Stimulated activated CD4-positive, alpha-beta T cell treated with anti-CD3 and anti-CD28 coated beads, Interleukin-1b, Interleukin-23, amount 100 ng/mL, for 48 hours (primary cell): ENCODE results near the gene DST.

Experiments used
- DNase-seq: peaks from one replicate; pipeline ENCODE4 v3.0.0-alpha.2; 2020

Gene DST

GRCh38 chr6:56475736-56476457 is 166.8 kb downstream of the DST start:
- no peak for DNase-seq

GRCh38 chr6:56474532-56474931 is 168.2 kb downstream of the DST start:
- DNase-seq = no peak

DNA sequence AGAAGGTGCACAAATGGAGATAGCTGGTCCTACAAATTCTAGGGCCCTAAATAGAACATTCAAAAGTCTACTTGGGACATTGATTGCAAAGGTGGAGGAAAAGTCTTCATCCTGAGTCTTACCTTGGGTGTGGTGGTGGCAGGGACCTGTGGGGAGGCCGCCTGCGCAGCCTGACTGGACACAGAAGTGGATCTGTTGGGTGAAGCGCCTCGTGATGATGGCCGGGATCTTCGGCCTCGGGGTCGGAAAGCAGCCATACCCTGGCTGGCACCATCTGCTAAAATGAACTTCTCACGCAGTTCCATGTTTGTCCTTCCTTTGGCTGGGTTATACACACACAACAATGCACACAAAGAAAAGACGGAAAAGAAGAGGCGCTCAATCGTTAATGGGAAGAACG is 179.2 kb downstream of the DST start:
- no peak for DNase-seq

GRCh38 chr6:56459030-56459805 is 183.5 kb downstream of the DST start:
- DNase-seq = no peak

DNA sequence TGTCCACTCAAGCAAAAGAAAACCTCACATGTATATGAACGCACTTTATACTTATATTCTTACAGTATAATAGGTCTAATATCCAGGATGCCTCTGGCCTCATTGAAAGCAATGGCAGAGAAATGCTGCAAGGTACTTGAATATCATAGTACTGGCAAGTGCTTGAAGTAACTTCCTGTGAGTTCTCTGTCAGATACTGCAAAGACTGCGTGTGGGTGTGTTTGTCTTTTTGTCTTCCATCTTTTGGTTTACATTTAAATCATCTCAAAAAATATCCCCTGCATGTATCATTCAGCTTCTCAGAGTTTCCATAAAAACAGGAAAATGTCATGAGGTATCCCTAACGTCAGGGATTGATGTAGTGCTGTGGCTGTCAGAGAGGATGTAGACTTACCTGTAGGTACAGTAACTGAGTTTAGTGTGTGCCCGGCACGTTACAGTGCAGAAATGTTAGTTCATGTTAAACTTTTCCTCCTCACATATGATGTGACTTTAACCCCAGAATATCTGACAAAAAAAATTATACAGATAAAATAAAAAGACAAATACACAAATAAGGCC is 184.3 kb downstream of the DST start:
- no peak for DNase-seq

GRCh38 chr6:56456785-56457184 is 185.9 kb downstream of the DST start:
- no peak for DNase-seq

DNA sequence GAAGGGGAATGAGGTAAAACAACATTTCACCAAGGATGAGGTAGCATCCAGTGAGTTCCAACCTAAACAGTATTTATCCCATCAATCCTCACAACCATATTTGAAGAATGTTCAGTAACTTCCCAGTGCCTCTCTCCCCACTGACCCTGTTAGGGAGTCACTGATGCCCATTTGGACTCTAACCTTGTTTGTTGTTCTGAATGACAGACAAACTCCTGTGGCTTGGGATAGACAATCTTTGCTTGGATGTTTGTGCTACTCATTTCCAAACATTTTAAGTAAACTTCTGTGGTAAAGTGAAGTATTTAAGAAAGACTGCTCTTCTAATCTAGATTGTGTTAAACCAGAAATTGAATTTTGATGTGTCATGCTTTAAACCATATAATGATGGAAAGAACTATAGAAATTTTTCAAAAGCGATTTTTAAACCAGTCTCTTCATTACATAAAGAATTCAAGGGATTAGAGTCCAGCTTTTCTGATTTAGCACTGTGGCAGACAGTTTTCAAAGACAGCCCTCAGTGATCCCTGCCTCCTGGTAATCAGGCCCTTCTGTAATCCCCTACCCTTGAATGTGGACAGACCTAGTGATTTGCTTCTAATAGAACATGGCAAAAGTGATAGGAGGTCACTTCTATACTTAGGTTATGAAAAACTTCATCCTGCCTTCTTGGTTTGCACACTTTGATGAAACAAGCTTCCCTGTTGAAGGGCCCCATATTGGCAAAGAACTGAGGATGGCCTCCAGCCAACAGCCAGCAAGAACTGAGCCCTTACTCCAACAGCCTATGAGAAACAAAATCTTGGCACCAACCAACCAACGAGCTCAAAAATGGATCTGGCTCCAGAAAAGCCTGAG is 191.6 kb downstream of the DST start:
- no peak for DNase-seq

GRCh38 chr6:56450376-56450775 is 192.3 kb downstream of the DST start:
- no peak for DNase-seq

DNA sequence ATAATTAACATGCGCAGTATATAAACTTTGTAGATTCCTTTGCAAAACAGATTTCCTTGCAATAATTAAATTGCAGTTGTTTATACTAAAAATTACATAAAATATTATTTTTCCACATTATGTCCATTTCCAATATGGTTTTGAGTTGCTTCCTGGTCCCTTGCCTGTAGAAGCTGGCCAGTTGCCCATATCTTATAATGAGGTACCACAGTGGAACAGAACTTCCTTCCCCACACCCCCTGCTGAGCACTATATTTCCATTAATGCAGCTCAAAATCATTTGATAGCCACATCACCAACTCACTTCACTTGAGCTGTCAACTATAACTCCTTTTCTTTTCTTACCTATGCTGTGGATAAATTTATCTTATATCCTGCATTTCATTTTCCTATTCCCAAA is 194.6 kb downstream of the DST start:
- DNase-seq = no peak

DNA sequence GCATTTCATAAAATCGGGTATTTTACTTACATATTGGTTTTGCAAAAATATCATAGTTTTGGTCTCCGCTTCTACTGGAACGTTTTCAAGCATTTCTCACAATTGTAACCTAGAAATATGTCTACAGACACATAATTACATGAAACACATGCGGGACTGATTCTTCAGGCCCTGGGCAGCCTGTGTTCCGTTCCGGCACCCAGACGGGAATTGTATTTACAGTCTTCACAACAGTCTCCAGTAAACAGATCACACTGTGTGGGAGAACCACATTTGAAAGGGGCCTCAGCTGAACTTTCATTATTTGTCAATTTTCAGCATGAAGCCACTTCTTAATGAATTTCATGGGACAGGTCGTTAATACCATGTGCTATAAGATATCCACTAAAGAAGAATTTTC is 196.9 kb downstream of the DST start:
- DNase-seq = no peak

- DNase-seq = no peak
These were observed 197.8 kb downstream of the DST start for GRCh38 chr6:56444855-56445254.

DNA sequence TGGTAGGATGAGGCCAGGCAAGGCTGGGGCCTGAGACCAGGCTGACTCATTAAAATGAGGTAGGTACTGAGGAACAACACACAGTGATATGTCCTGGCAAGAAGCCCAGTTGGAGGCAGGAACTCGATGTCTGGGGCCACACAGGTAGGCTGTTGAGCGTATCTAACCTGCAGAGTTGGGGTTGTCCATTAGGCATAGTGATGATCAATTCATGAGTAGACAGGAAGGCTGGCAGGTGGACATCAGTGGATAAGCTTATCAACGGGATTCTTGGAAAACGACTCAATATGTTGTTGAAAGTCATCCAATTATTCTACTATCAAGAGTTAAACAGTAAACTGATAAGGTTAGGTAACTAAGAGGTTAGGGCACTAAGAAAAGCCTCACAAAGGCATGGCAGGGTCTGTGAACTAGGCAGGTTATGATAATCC is 202.1 kb downstream of the DST start:
- DNase-seq = no peak

DNA sequence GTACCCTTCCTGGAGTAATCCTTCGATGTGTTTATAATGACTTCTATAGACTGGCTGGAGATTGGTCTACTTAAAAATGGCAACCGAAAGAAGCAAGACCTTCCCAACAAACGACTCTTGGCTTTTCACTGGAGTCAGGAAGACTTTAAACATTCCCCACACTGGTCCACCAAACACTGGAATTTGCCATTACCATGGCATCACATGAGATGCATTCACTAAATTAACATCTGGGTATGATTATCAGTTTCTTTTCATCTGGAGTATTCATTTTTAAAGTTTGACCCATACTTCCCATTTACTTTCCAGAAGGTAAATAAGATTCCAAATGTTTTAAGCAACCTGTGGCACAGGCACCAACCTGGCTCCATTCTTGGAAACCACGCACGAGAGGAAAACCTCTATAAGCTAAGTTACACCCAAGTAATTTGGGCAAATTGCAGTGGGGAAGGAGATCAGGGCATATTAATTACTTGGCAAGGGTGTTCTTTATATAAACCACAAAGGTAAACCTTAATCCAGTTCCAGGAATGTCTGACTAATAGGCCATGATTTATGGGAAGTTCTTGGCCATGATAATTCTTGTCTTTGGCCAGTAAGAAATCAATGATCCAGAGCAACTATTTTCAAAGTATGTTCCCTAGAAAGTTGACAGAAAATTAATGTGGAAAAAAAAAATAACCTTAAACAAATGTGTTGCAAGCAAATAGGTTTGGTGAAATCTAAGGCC is 205.4 kb downstream of the DST start:
- no peak for DNase-seq

DNA sequence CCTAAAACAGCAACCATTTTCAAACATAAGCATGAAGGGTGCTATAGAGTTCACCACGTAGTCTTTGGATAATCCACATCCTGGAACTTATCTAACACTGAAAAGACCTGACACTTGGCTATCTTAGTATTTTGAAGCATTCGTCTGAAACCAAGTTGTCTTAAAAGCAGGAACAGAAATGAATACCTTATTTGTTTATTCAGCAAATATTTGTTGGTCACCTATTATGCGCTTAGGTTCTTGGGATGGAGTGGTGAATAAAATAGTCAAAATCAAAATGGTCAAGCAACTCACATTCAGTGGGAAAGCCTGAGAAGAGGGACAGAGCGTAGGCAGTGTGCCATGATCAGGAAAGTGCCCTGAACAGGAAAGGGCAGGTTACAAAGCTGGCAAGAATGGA is 206.9 kb downstream of the DST start:
- DNase-seq = no peak

DNA sequence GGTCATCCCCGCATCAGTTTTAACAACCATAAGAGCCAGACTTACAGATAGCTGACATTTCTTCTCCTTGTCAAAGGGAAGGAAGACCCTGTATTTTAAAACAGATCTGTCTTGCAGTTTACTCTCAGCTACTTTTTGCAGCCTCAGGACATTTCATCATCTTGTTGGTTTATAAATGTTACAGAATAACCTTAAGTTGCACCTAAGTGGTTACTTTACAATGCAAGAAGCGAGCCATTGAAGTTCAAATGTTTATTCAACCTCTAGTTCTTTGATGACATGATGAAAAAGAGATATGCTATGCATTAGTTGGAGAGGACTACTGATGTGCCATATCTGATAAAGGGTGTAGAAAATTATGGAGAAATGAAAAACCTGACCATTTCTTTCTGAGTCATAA is 207.4 kb downstream of the DST start:
- DNase-seq = no peak

DNA sequence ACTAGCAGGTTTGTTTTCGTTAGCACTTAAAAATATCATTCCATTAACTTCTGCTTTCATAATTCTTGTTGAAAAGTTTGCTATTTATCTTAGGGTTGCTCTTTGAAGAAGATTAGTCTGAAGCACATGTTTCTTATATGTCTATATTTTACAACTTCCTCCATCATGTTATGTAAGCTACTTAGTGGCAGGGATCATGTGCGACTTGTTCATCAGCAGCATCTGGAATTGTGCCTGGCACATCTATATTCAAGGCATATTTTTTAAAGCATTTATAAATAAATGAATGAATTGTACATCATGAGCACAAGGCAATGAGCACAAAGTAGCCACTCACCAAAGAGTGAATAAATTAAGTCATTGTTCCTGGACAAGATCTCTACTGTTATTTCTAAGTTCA is 208.1 kb downstream of the DST start:
- no peak for DNase-seq

- no peak for DNase-seq
These were observed 209.6 kb downstream of the DST start for GRCh38 chr6:56433119-56433518.

DNA sequence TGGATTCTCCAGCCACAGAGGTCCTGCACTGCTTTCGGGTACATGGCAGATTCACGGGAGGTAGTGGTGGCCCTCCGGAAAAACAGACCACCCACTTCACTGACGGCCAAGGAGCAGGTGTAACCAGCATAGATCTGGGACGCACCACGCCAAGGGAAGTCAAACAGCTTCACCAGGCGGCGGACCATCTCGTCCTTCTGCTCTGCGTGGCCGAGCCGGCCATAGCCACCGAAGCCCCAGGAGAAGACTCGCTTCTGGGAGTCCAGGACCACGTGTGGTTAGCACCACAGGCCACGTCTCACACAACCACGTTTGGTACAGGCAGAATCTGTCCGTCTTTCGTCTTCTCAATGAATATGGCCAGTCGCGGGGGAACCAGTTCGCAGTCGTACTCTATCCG is 210.5 kb downstream of the DST start:
- no peak for DNase-seq

DNA sequence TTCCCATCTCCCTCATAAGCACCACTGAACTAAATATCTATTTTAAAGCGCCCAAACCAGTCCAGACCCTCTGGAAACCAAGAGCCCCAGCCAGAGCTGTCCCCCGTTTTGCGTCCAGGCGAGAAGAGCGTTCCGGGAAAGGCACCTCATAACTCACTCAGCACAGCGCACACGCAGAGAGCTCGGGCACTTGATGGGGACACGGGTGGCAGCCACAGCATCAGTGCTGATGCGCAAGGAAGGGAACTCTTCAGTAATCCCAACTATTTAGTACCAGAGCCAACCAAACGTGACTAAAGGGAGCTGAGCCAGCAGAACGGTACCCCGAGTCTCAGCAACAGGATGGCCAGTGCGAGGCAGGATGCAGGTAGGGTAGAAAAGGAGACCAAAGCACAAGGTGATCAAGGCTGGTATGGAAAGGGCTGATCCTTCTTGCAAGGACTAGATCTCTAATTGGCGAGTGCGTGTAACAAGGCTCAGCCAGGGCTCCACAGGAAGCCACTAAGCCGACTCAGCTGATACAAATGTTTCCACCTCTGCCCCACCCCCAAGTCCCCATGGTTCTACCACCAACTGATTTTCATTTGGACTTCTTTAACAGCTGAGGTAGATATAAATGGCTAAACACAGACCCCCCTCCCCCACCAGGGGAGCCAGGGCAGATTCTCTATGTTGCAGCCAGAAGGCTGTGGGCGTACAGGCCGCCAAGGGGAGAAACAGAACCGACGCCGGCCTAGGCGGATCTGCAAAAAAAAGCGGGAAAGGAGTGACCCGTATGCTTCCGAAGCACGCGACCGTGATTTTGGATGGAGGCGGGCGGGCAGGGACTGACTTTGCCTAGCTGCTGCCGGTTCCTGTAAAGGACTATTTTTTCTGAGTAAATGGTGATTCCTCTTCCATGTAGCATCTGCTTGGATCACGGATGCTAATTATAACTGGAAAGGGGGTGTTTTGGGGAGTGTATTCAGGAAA is 211.8 kb downstream of the DST start:
- no peak for DNase-seq

GRCh38 chr6:56424542-56425083 is 218.1 kb downstream of the DST start:
- DNase-seq = no peak

GRCh38 chr6:56424064-56424463 is 218.6 kb downstream of the DST start:
- no peak for DNase-seq
